Measurements from ENCODE around the gene TXNDC9.
"Not testable (repeated sequence)": the region's sequence is repeated elsewhere in the genome, so short reads cannot be mapped to it uniquely, and the experiment has no call there.

Gene TXNDC9

DNA sequence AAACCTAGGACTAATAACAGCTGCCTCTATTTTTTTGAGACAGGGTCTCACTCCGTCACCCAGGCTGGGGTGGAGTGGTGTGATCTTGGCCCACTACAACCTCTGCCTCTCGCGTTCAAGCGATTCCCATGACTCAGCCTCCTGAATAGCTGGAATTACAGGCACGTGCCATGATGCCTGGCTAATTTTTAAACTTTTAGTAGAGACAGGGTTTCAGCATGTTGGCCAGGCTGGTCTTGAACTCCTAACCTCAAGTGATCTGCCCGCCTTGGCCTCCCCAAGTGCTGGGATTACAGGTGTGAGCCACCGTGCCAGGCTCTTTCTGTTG is 18.3 kb downstream of the TXNDC9 start:
- DNase-seq, result not testable (repeated sequence)

DNA sequence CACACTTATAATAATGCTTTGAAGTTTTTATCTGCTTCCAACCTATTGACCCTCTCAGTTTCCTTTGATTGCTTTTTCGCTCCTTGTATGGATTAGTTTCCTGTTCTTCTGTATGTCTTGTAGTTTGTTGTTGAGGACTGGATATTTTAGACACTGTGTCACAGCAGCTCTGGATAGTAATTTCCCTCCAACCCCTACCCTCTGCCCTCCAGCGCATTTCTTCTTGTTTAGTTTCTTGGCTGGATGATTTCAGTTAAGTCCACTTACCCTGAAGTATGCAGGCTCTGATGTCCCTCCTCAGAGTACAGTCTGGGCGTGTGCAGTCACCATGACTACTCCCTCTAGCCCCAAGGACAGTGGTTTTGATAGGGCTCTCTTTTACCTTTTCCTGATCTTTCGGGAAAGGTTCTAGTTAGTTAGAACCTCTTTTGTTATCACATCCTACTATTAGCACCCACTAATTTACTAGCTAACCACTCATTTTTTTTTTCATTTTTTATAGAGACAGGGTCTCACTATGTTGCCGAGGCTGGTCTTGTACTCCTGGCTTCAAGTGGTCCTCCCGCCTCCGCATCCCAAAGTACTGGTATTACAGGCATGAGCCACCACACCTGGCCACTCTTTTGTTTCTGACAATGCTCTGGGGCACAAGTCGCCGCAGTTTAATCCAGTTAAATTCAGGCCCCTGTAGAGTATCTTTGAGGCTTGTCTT is 18.8 kb downstream of the TXNDC9 start:
- DNase-seq, result no peak

DNA sequence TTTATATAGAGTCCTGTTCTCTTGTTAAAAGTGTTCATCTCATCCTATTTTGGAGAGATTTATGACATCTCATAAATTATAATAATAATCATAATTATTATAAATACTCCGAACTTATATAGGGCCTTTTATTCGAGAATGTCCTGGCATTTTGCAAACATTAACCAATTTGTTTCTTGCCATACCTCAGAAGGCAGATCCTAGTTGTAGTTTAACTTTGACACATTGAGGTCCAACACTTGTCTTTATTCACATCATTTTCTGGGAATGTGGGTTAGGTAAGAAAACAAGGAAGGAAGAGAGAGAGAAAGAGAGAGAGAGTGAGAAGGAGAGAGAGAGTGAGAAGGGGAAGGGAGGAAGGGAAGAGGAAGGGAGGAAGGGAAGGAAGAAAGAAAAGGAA is 35.0 kb downstream of the TXNDC9 start, which contains the start of gene LYG1:
Gene LYG1, minus strand, starts transcription at position 101 of the 400 bp plus-strand sequence. CDS start 5,527 bp downstream, outside the sequence.
- not testable (repeated sequence) for DNase-seq

DNA sequence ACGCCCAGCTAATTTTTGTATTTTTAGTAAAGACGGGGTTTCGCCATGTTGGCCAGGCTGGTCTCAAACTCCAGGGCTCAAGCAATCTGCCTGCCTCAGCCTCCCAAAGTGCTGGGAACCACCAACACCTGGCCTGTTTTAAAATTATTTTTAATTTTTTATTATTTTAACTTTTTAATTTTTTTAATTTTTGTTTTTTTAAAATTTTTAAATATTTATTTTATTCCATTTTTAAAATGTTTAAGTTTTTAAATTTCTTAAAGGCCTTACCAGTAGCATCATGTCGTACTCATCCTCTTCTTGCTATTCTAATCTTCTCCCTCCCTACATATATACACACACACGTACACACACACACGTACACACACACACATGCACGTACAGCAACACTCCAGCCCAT is 36.6 kb downstream of the TXNDC9 start:
- no peak for DNase-seq

DNA sequence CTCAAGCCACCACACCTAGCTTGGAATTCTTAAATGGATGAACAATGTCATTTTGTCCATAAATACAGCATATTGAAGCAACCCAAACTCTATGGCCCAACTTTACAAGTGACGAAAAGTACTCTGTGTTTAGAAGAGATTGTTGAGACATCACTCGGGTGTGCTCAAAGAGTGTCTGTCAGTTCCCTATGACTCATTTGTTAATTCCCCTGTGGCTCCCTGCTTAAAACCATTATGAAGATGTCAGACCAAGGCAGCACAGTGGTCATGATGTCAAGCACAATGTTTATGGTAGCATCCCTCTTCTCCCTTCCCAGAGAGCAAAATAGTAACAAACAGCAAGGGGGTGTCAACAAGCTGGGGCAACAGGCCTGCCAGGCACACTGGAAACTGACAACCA is 38.1 kb downstream of the TXNDC9 start:
- no peak for DNase-seq

DNA sequence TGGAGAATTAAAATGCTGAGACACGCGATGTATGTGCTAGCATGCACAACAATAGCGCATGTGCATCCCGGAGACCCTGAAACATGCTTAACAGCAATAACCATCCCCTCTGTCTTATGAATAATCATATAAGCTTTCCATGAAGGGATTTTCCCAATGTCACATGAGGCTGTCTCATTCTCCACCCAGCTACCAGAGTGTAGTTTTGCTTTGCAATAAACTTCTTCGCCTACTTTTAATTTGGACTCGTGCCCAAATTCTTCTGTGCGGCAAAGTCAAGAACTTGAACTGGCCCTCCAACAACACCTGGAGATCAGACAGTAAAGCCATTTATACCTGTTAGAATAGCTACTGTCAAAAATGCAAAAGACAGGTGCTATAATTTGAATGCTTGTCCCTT is 50.6 kb downstream of the TXNDC9 start:
- no peak for DNase-seq

DNA sequence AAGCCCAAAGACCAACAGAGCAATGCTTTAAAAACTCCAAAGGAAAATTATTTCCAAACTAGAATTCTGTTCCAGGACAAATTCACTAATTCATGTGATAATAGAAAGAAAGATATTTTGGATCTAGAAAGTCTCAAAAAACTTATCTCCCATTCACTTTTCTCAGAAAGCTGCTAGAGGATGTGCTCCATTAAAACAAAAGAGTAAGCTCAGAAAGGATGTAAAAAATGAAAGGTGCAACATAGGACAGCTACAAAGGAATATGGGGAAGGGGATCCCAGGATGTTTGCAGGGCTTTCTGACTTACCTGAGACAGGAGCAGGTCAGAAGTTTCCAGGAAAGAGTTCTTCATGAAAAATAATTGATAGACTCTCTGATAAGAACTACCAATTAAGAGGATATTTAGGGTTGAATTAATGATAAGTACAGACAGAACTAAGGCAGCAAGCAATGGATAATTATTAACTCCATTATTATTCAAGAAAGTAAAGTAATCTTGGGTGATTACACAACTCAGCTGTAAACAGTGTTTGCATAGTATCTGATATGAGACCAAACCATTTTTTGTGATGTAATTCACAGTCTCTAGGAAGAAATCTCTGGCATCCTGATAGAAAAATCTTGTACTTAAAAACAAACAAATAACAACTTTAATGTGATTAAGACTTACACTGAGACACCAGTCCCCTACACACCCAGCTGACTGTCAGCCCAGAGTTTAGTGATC is 56.0 kb downstream of the TXNDC9 start:
- DNase-seq, result no peak

DNA sequence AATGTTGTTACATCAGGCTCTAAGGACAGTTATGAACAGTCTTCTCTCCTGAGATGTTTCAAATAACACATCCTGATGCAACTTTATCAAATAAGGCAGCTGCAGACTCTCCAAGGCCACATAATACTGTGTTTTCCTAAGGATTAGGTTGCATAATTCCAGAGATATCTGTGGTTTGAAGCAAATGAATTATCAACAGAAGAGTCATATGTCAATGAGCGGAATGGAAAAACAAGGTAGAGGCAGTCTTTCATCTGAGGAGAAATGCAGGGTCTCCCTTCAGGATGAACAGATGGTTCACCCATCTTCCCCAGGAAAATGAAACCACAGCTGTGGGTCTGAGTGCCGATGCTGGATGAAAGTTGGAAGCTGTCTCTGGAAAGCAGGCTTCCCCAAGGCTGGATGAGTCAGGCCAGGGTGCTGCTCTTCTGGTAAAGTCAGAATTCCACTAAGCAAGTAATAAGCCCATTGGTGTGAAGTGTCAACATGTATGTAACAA is 57.3 kb downstream of the TXNDC9 start:
- no peak for DNase-seq

DNA sequence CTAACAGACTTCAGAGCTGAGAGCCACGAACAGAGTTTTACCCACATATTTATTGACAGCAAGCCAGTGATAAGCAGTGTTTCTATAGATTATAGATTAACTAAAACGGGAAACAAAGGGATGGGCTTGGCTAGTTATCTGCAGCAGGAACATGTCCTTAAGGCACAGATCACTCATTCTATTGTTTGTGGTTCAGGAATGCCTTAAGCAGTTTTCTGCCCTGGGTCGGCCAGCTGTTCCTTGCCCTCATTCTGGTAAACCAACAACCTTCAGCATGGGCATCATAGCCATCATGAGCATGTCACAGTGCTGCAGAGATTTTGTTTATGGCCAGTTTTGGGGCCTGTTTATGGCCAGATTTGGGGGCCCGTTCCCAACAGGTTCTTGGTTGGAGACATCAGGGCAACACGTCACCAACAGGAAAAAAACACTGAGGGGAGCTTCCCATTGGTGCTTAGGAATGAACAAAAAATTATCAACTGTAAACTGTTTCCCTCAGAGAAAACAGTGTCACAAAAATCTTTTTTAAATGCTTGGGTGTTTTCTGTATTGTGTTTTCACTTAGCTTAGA is 57.9 kb downstream of the TXNDC9 start:
- not testable (repeated sequence) for DNase-seq

DNA sequence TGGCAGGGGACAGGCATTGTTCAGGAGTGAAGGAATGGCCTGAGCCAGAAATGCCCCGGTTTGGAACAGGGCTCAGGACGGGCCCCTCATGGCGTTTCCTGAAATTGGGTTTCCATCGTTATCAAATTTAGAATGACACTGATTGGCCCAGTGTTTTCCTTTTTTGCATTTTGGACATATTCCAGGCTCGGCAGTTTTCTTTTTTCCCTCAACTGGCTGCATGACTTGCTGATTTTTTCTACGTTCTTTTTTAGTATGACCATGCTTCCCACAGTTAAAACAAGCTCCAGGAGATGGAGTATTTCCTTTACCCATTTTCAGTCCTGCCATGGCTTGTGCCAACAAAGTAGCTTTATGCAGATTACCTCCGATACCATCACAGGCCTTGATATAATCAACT is 60.3 kb downstream of the TXNDC9 start:
- DNase-seq, result no peak
